HEK293 (cell line): ENCODE measurements around the gene CFAP65.

Experiments used
- CTCF ChIP-seq: fragments of 450-650 bp; formaldehyde crosslinking; IDR thresholded peaks from 2 replicates; pipeline ENCODE4 v1.5.1; 2016; ENCODE audit warnings: missing biosample characterization, missing genetic modification characterization
- HOXC10 ChIP-seq: sonication (generic); formaldehyde crosslinking; IDR thresholded peaks from 2 replicates; pipeline ENCODE4 v1.8.1; 2023; ENCODE audit warnings: mild to moderate bottlenecking, missing genetic modification reagents
- IKZF3 ChIP-seq: fragments of 450-650 bp; IDR thresholded peaks from 2 replicates; pipeline ENCODE4 v1.5.0; 2018; ENCODE audit warnings: missing biosample characterization, mild to moderate bottlenecking, missing genetic modification characterization, moderate library complexity
- PATZ1 ChIP-seq: fragments of 450-650 bp; formaldehyde crosslinking; IDR thresholded peaks from 2 replicates; pipeline ENCODE4 v1.5.1; 2016; ENCODE audit warnings: missing biosample characterization, missing genetic modification characterization
- REST ChIP-seq: fragments of 450-650 bp; formaldehyde crosslinking; IDR thresholded peaks from 2 replicates; pipeline ENCODE4 v1.5.1; 2016; ENCODE audit warnings: missing biosample characterization, missing genetic modification characterization
- ZFP37 ChIP-seq: fragments of 450-650 bp; formaldehyde crosslinking; IDR thresholded peaks from 2 replicates; pipeline ENCODE4 v1.5.1; 2016; ENCODE audit warnings: missing biosample characterization, missing genetic modification characterization
- ZNF114 ChIP-seq: fragments of 450-650 bp; formaldehyde crosslinking; IDR thresholded peaks from 2 replicates; pipeline ENCODE4 v1.5.0; 2017; ENCODE audit warnings: missing biosample characterization, missing genetic modification characterization
- ZNF184 ChIP-seq: fragments of 450-650 bp; IDR thresholded peaks from 2 replicates; pipeline ENCODE4 v1.5.1; 2018; ENCODE audit warnings: missing biosample characterization, mild to moderate bottlenecking, missing genetic modification characterization
- ZNF274 ChIP-seq, 2 experiments: fragments of 200-500 bp in 1 of 2; fragments of 450-650 bp in 1 of 2; sonication (Bioruptor generic) in 1 of 2; formaldehyde crosslinking in 1 of 2; IDR thresholded peaks; 2 replicates each; pipeline versions ENCODE4 v1.5.1 to v1.6.1; 2014 to 2016; ENCODE audit warnings: borderline replicate concordance in 1 of 2, inconsistent platforms in 1 of 2, low read length in 1 of 2, missing biosample characterization in 1 of 2, missing genetic modification characterization in 1 of 2
- ZNF311 ChIP-seq: fragments of 450-650 bp; formaldehyde crosslinking; IDR thresholded peaks from 2 replicates; pipeline ENCODE4 v1.5.1; 2017; ENCODE audit warnings: missing biosample characterization, missing genetic modification characterization, borderline replicate concordance
- ZNF341 ChIP-seq: fragments of 450-650 bp; formaldehyde crosslinking; IDR thresholded peaks from 2 replicates; pipeline ENCODE4; 2016; ENCODE audit warnings: low read depth, missing biosample characterization, missing genetic modification characterization
- ZNF701 ChIP-seq: fragments of 450-650 bp; formaldehyde crosslinking; IDR thresholded peaks from 2 replicates; pipeline ENCODE4 v1.5.1; 2016; ENCODE audit warnings: missing biosample characterization, missing genetic modification characterization

- TF ChIP-seq ZFP37 (tag by site-specific recombination), result no peak
- no peak for TF ChIP-seq ZNF114 (tag by site-specific recombination)
- no peak for TF ChIP-seq ZNF701 (tag by site-specific recombination)
- no peak for TF ChIP-seq IKZF3
- no peak for TF ChIP-seq CTCF (tag by site-specific recombination)
- TF ChIP-seq PATZ1 (tag by site-specific recombination), result no peak
- TF ChIP-seq HOXC10 (CRISPR knock-in tag), result no peak
- no peak for TF ChIP-seq ZNF184 (tag by site-specific recombination)
- TF ChIP-seq ZNF311 (tag by site-specific recombination), result no peak
- no peak for TF ChIP-seq REST (tag by site-specific recombination)
- no peak for TF ChIP-seq ZNF274 (IDR thresholded peaks at IDR 0.05; ENCODE audit: low read length)
- TF ChIP-seq ZNF274 (tag by site-specific recombination; IDR thresholded peaks at IDR 0.05; ENCODE audit: borderline replicate concordance), result no peak
- TF ChIP-seq ZNF341, result no peak
These were observed 41.3 kb downstream of the CFAP65 start for GRCh38 chr2:218999881-219000568.
